IMR-90 (cell line): ENCODE measurements around the gene KLHL4. TPM values are rescaled to one million over a fixed set of nuclear protein-coding genes. Genes with fewer than 3 reads are reported as not detected.
A peak's percentile ranks its signal among the peaks of the same experiment; 100 is the strongest.

Source experiments
- ATAC-seq: fragments of 200-7000 bp; cut with Tn5 transposase; 2 replicates; pipeline ENCODE4 v1.9.1; 2020; ENCODE audit warnings: low read depth, mild to moderate bottlenecking, moderate library complexity
- BruUV-seq: library from RNA; stranded (reverse); fragments of 400-500 nt; replicated peaks from 2 replicates; lab custom pipeline; 2021; lab: Mats Ljungman, UMichigan
- CTCF ChIA-PET: fragments of 300-600 bp; formaldehyde crosslinking; extraction: SDS; loops from one replicate; lab custom pipeline; 2021; ENCODE audit warnings: antibody characterized with exemption; lab: Yijun Ruan, JAX
- POLR2A ChIA-PET: fragments of 300-600 bp; sonication (Branson Sonifier 250); formaldehyde crosslinking; loops from one replicate; lab custom pipeline; 2022; ENCODE audit warnings: antibody characterized with exemption; ENCODE audit not compliant: unreplicated experiment; lab: Charles Lee
- DNase-seq: peaks from one replicate; pipeline ENCODE4 v3.0.0; 2013
- H2AFZ ChIP-seq: replicated peaks from 2 replicates; pipeline ENCODE3; 2013; ENCODE audit warnings: low read length, mild to moderate bottlenecking; ENCODE audit not compliant: poor library complexity
- H2AK5ac ChIP-seq: 2 replicates; pipeline ENCODE4 v1.6.1; 2013; ENCODE audit warnings: low read depth, low read length, inconsistent platforms
- H2AK9ac ChIP-seq: replicated peaks from 2 replicates; pipeline ENCODE3; 2013; ENCODE audit warnings: mild to moderate bottlenecking, low read depth, low read length, moderate library complexity; ENCODE audit not compliant: poor library complexity
- H2BK120ac ChIP-seq: 2 replicates; pipeline ENCODE4 v1.6.1; 2013; ENCODE audit warnings: low read depth, low read length, inconsistent platforms
- H2BK15ac ChIP-seq: 3 replicates; pipeline ENCODE4 v1.6.1; 2013; ENCODE audit warnings: low read depth, low read length, inconsistent platforms
- H2BK20ac ChIP-seq: 2 replicates; pipeline ENCODE4 v1.6.1; 2013; ENCODE audit warnings: low read depth, mild to moderate bottlenecking, inconsistent platforms, low read length, moderate library complexity
- H2BK5ac ChIP-seq: 2 replicates; pipeline ENCODE4 v1.6.1; 2013; ENCODE audit warnings: mild to moderate bottlenecking, low read depth, low read length, inconsistent platforms; ENCODE audit not compliant: poor library complexity, severe bottlenecking
- H3K14ac ChIP-seq: replicated peaks from 2 replicates; pipeline ENCODE4 v1.6.1; 2013; ENCODE audit warnings: low read depth, low read length, inconsistent platforms
- H3K18ac ChIP-seq: 2 replicates; pipeline ENCODE4 v1.6.1; 2013; ENCODE audit warnings: low read depth, low read length, control low read depth
- H3K23ac ChIP-seq: 2 replicates; pipeline ENCODE4 v1.6.1; 2013; ENCODE audit warnings: low read depth, low read length, inconsistent platforms
- H3K27ac ChIP-seq: 2 replicates; pipeline ENCODE4 v1.5.1; 2013; ENCODE audit warnings: mild to moderate bottlenecking, control low read depth, low read length; ENCODE audit not compliant: insufficient read depth
- H3K27me3 ChIP-seq: 2 replicates; pipeline ENCODE4 v1.6.1; 2013; ENCODE audit warnings: low read length; ENCODE audit not compliant: control insufficient read depth, insufficient read depth
- H3K36me3 ChIP-seq: 2 replicates; pipeline ENCODE4 v1.6.1; 2013; ENCODE audit warnings: low read length, mixed read lengths; ENCODE audit not compliant: control insufficient read depth, insufficient read depth
- H3K4ac ChIP-seq: 2 replicates; pipeline ENCODE4 v1.6.1; 2013; ENCODE audit warnings: low read depth, low read length, inconsistent platforms
- H3K4me1 ChIP-seq: 2 replicates; pipeline ENCODE4 v1.6.1; 2013; ENCODE audit warnings: low read length, mixed read lengths; ENCODE audit not compliant: control insufficient read depth, insufficient read depth
- H3K4me2 ChIP-seq: 2 replicates; pipeline ENCODE4 v1.6.1; 2013; ENCODE audit warnings: low read depth, mild to moderate bottlenecking, control low read depth, low read length, moderate library complexity
- H3K4me3 ChIP-seq: 2 replicates; pipeline ENCODE4 v1.5.1; 2013; ENCODE audit warnings: low read depth, mild to moderate bottlenecking, control low read depth, low read length, moderate library complexity; ENCODE audit not compliant: insufficient read depth
- H3K56ac ChIP-seq: 2 replicates; pipeline ENCODE4 v1.6.1; 2013; ENCODE audit warnings: low read length, inconsistent platforms; ENCODE audit not compliant: insufficient read depth; ENCODE audit errors: extremely low read depth
- H3K79me1 ChIP-seq, 2 experiments: 2 replicates each; pipeline ENCODE4 v1.6.1; 2013; ENCODE audit warnings: low read length in 2 of 2, inconsistent platforms in 1 of 2, low read depth in 1 of 2
- H3K9ac ChIP-seq: 2 replicates; pipeline ENCODE4 v1.6.1; 2013; ENCODE audit warnings: low read depth, low read length, control low read depth
- H3K9me1 ChIP-seq: 2 replicates; pipeline ENCODE4 v1.6.1; 2013; ENCODE audit warnings: low read length, inconsistent platforms; ENCODE audit not compliant: insufficient read depth
- H3K9me3 ChIP-seq: 2 replicates; pipeline ENCODE4 v1.6.1; 2013; ENCODE audit warnings: low read length; ENCODE audit not compliant: control insufficient read depth, insufficient read depth
- H4K20me1 ChIP-seq: 2 replicates; pipeline ENCODE4 v1.6.1; 2013; ENCODE audit warnings: low read length, inconsistent platforms; ENCODE audit not compliant: insufficient read depth
- H4K5ac ChIP-seq: 2 replicates; pipeline ENCODE4 v1.6.1; 2013; ENCODE audit warnings: mild to moderate bottlenecking, low read depth, low read length, control low read depth
- H4K8ac ChIP-seq, 2 experiments: 2 replicates each; pipeline ENCODE4 v1.6.1; 2013; ENCODE audit warnings: low read depth in 2 of 2, low read length in 2 of 2, control low read depth in 1 of 2, inconsistent platforms in 1 of 2
- H4K91ac ChIP-seq: 2 replicates; pipeline ENCODE4 v1.6.1; 2013; ENCODE audit warnings: low read depth, low read length, inconsistent platforms; ENCODE audit not compliant: insufficient read depth
- BHLHE40 ChIP-seq: fragments of 150-350 bp; IDR thresholded peaks from 2 replicates; pipeline ENCODE4 v1.6.1; 2016; ENCODE audit warnings: mild to moderate bottlenecking, low read depth, low read length
- CEBPB ChIP-seq: IDR thresholded peaks from 2 replicates; pipeline ENCODE4 v1.6.1; 2012; ENCODE audit warnings: low read depth, low read length, improper control_type of control experiment
- MAZ ChIP-seq: IDR thresholded peaks from 2 replicates; pipeline ENCODE4 v1.6.1; 2012; ENCODE audit warnings: low read depth, mild to moderate bottlenecking, low read length, improper control_type of control experiment, moderate library complexity, borderline replicate concordance
- NFE2L2 ChIP-seq: fragments of 150-350 bp; IDR thresholded peaks from 2 replicates; pipeline ENCODE4 v1.6.1; 2016; ENCODE audit warnings: low read depth, mild to moderate bottlenecking, low read length
- RCOR1 ChIP-seq: IDR thresholded peaks from 2 replicates; pipeline ENCODE4 v1.6.1; 2012; ENCODE audit warnings: mild to moderate bottlenecking, low read length, improper control_type of control experiment; ENCODE audit not compliant: insufficient replicate concordance
- WGBS, 2 experiments: methylation state at CpG; one replicate each; pipeline versions ENCODE4 v1.1.5 to v1.1.7; 2013; ENCODE audit warnings: missing lambda C conversion rate in 2 of 2; ENCODE audit not compliant: insufficient read length in 1 of 2; ENCODE audit errors: extremely low coverage in 2 of 2; 5-methylcytosine and 5-hydroxymethylcytosine counted together
- dilution Hi-C: fragments of 300-500 bp; cut with HindIII; formaldehyde crosslinking; loops from one replicate; pipeline ENCODE4 v1.14.3; 2018; ENCODE audit warnings: low sequenced_read_pairs; ENCODE audit not compliant: unreplicated experiment
- in situ Hi-C: fragments of 300-500 bp; cut with MboI; formaldehyde crosslinking; loops from 3 replicates; pipeline ENCODE4 v1.14.3; 2019; ENCODE audit warnings: low sequenced_read_pairs, inconsistent platforms, mixed read lengths
- intact Hi-C: fragments of 100-400 bp; cut with micrococcal nuclease; formaldehyde crosslinking; loops from 2 replicates; pipeline ENCODE4 v1.10.0; 2022
- polyA plus RNA-seq, 3 experiments: library from polyadenylated mRNA; depleted of rRNA; stranded (reverse); fragments of >200 nt; gene quantifications; 2 replicates each; pipeline ENCODE4 v1.2.3, GENCODE V29; 2012; ENCODE audit warnings: low replicate concordance in 1 of 3
- total RNA-seq: library from RNA; depleted of rRNA; stranded (reverse); fragments of >200 nt; gene quantifications from 2 replicates; pipeline ENCODE4 v1.2.3, GENCODE V29; 2012
- TF ChIP-seq, protein P1 (sequence below): fragments of 150-350 bp; IDR thresholded peaks from 2 replicates; pipeline ENCODE4 v1.6.1; 2016; ENCODE audit warnings: low read depth, mild to moderate bottlenecking, low read length, moderate library complexity, borderline replicate concordance

Gene KLHL4
- total and polyA plus RNA-seq, 2 of the 4 experiments (the other 2 are of a cell fraction) = 0.50 to 1.4 TPM

DNA sequence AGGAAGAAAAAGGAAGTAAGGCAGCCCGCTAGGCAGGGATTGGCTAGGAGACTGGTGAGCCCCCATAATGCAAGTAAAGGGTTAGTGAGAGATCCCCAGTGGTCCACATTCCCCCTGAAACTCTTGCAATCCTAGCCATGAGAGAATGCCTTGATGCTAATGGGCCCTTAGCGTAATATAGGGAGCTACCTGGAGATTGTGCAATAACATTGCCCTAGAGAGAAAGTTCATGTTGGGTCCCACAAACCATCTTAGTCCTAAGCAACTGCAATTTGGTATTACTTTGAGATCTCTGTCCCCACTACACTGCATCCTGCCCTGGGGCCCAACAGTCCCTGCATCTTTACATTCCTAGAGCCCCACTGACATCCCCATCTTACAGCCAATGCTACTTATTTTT lies 188.5 kb downstream of the KLHL4 start:
- no TSS peak for BruUV-seq
- no peak overlapping the region for H3K9ac ChIP-seq
- no peaks in the 10 kb centered on the region for H3K9me1 ChIP-seq
- no peak overlapping the region for H2BK120ac ChIP-seq
- H3K56ac ChIP-seq = no peak overlapping the region
- POLR2A ChIA-PET = no interaction called here
- H2BK5ac ChIP-seq = no peak overlapping the region
- CTCF ChIA-PET = no interaction called here
- no peak overlapping the region for H4K91ac ChIP-seq
- no CpG with 5 or more reads among the region's 2 CpGs for WGBS, 2 experiments
- no peak overlapping the region for H3K18ac ChIP-seq
- H2BK20ac ChIP-seq = no peak overlapping the region
- no peaks in the 10 kb centered on the region for H3K4me1 ChIP-seq
- no peaks in the 10 kb centered on the region for H3K36me3 ChIP-seq
- H2BK15ac ChIP-seq = no peak overlapping the region
- TF ChIP-seq CEBPB (peak; percentile 62), MAZ (no peak), BHLHE40 (no peak), RCOR1 (no peak), NFE2L2 (no peak)
- TF ChIP-seq, protein P1, sequence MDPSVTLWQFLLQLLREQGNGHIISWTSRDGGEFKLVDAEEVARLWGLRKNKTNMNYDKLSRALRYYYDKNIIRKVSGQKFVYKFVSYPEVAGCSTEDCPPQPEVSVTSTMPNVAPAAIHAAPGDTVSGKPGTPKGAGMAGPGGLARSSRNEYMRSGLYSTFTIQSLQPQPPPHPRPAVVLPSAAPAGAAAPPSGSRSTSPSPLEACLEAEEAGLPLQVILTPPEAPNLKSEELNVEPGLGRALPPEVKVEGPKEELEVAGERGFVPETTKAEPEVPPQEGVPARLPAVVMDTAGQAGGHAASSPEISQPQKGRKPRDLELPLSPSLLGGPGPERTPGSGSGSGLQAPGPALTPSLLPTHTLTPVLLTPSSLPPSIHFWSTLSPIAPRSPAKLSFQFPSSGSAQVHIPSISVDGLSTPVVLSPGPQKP = no peak
- no peaks in the 10 kb centered on the region for H3K79me1 ChIP-seq
- no peaks in the 10 kb centered on the region; the same call in 1 of the 2 replicates for H3K9me3 ChIP-seq
- H2AK9ac ChIP-seq = no peak overlapping the region
- no peak overlapping the region for H3K4ac ChIP-seq
- H3K14ac ChIP-seq = no peak overlapping the region
- in situ Hi-C loops (no loop called here), intact Hi-C loops (no loop called here), dilution Hi-C loops (no loop called here)
- no peak overlapping the region for H3K4me3 ChIP-seq
- H4K8ac ChIP-seq = no peak overlapping the region
- H3K27me3 ChIP-seq = no peaks in the 10 kb centered on the region
- H3K23ac ChIP-seq = no peak overlapping the region
- no peak overlapping the region for H2AK5ac ChIP-seq
- DNase-seq (no peak), ATAC-seq (no peak)
- H3K4me2 ChIP-seq = no peak overlapping the region
- H4K20me1 ChIP-seq = no peaks in the 10 kb centered on the region
- H4K5ac ChIP-seq = no peak overlapping the region
- H2AFZ ChIP-seq = no peak overlapping the region
- no peak overlapping the region for H3K27ac ChIP-seq
